SKM-1 treated with dmso at 0.1 percent for 144 hours (cell line): ENCODE results near the gene C1orf21.

Experiments used
- DNase-seq: peaks from one replicate; lab custom pipeline; 2025; ENCODE audit not compliant: unreplicated experiment; lab: John Stamatoyannopoulos, UW

The C1orf21 gene

GRCh38 chr1:184385865-184386311 lies 941 bp upstream of the C1orf21 start:
- no peak for DNase-seq

GRCh38 chr1:184387069-184387475 lies 243 bp downstream of the C1orf21 start:
- DNase-seq: no peak

DNA sequence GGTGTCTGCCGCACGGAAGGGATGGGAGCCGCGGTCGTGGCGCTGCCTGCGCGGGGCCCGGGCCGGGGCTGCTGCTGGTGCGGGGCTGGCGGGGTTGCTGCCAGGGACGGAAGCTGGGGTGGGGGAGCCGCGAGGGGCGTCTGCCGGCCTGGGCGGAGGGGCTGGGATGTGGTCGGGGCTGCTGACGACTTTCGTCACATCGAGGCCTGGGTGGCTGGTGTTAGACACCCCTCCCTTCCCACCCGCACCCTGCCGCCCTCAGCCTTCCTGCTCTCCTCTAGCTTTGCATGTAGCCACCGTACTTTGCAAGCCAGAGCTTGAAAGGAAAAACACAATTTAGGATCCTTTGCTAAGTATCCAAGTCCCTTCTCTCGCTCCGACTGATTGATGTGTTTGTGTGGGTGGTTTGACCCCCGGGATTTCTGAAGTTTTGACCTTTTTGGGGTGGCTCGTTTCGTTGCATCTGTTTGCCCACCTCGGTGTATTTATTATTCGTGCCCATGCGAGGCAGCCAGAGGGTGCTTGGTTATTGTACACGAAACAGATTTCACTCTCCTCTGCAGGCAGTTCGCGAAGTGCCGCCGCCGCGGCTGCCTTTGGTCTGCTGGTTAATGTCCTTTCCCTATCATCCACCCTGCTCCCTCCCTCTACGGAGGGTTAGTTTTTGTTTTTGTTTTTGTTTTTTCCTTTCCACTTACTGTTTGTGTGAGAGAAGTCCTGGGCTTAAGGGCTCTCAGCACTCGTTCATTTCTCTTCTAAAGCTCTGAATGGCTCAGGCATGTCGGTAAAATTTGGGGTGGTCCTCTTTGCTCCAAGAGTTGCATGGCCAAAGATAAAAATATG lies 868 bp downstream of the C1orf21 start:
- DNase-seq: peak; percentile 48

DNA sequence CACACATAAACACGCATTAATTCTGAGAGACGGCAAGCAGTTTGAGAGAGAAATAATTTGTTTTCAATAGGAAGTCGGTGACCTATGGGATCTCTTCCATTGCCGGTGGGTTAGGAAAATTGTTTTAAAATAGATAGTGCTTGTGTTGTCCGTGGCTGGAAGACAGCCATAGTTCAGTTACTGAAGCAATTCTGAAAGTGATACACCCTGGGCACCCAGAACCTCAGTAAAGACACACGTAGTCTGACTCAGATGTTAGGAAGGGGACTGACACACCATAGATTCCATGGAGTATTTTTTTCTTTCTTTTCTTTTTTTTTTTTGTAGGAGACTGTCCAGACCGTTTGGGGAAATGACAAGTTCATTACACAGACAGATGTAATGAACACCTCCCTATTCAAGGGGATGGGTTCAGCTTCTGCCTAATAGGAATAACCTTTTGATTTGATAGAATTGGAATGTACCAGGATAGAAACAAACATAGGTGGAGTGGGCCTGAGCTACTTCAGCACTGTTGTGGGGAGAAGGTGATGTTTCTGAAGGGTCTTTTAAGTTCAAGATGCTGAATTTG lies 1.6 kb downstream of the C1orf21 start:
- DNase-seq: peak; percentile 25

DNA sequence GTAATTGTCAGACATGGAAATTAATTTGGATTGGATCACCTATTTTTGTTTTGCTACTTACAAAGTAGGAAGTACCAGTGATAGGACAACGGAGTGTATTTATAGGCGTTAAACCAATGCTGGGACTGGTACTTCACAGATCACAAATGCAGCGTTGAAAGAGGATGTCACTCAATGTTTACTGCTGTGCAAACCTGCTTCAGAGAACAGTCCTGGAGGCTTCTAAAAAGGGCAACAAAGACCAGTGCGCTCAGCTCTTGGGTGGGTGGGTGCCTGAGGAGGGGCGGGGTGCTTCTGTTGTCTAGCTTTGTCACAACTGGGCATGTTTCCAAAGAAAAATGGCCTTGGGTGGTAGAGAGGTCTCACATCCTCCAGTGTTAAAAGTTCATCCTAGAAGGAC lies 2.1 kb downstream of the C1orf21 start:
- no peak for DNase-seq

GRCh38 chr1:184389446-184389845 lies 2.6 kb downstream of the C1orf21 start:
- no peak for DNase-seq

DNA sequence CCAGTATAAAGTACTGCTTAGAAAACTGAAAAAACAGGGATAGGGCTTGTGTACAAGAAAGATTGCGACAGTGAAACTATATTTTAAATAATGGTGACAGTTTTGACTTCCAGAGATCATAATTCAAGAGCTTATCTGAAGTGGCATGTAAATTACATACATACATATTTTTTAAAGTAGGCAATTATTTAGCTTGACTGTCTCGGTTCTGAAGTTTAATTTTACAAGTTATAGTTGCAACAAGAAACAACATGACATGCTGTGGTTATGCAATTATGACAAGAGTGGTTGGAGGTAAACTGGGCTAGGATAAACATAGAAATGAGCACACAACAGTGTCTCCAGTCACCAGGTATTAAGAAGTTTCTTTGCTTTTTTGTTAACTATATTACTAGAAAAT lies 4.1 kb downstream of the C1orf21 start:
- DNase-seq: no peak

GRCh38 chr1:184392067-184392466 lies 5.2 kb downstream of the C1orf21 start:
- no peak for DNase-seq

DNA sequence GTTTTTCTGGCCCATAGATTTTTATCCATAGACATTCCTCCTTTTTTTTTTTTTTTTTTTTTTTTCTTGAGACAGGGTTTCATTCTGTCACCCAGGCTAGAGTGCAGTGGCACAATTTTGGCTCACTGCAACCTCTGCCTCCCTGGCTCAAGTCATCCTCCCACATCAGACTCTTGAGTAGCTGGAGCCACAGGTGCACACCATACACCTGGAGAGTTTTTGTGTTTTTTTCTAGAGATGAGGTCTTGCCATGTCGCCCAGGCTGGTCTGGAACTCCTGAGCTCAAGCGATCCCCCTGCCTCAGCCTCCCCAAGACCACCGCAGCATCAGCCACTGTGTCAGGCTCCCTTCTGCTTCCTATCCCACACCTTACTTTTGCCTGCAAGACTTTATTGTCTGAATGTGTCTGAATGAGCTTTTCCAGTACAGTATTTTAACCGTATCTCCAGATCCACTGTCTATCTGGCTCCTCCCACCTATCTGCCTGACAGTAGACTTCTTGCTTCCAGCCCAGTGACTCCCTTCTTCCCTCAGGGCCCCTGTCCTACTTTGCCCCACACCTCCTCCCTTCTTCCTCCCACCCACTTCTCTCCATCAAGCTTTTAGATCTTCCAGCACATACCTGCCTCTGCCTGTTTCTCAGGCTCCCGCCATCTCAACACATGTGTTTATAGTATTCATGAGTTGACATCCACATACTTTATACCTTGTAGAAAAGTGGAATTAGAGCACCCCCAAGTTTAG lies 6.1 kb downstream of the C1orf21 start:
- DNase-seq: no peak

DNA sequence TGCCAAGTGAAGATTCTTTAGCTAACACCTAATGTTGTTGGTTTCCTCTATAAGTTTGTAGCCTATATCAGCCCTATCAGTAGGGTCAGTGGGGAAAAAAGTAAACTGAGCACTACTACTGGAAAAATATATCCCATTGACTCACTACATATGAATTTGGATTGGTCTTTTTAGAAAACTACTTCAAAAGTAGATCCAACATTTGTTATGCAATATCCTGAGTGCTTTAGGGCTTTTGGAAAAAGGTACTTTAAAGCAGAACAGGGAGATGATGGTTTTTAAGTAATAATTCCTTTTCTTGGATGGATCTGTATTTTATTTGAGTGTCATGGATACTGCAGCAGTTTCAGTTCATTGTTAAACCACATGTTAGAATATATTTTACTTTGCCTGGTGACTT lies 7.1 kb downstream of the C1orf21 start:
- no peak for DNase-seq

DNA sequence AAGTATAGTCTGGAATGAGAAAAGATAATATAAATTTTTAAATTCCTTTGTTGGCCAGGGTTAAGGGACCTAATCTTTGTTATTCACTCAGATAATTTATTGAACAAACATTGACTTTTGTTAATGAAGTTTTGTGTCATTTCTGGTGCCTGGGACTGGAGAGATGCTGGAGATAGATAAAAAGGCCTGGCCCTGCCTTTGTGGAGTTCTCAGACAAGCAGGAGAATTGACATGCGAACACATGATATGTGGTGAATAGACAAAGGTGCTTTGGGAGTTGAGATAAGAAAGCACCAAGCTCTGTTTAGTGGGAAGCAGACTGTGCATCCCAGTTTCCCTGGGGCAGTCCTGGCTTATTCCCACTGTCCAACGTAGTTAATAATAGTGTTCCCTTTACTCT lies 8.5 kb downstream of the C1orf21 start:
- DNase-seq: no peak

- no peak for DNase-seq
Measured at GRCh38 chr1:184395937-184396480, 9.2 kb downstream of the C1orf21 start.

- no peak for DNase-seq
Measured at GRCh38 chr1:184399192-184399847, 12.5 kb downstream of the C1orf21 start.

- DNase-seq: no peak
Measured at GRCh38 chr1:184403961-184404726, 17.3 kb downstream of the C1orf21 start.

- no peak for DNase-seq
Measured at GRCh38 chr1:184404727-184405027, 17.8 kb downstream of the C1orf21 start.

- no peak for DNase-seq
Measured at GRCh38 chr1:184405094-184405800, 18.4 kb downstream of the C1orf21 start.

GRCh38 chr1:184405801-184406142 lies 18.9 kb downstream of the C1orf21 start:
- no peak for DNase-seq

DNA sequence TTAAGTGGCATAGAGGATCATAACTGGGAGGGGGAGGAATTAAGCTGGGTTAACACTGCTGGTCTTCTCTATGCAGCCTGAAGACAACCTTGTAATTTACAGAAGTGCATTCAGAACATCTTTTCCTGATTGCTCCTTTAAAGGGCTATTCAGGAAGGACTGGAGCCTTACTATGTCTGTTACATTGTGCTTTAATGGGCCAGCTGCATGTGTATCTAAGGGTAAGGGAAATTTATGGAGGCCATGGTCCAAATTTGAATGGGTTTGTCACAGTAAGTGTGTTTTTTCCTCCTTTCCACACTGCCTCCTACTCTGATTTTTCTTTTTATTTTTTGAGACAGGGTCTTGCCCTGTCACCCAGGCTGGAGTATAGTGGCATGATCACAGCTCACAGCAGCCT lies 19.6 kb downstream of the C1orf21 start:
- DNase-seq: no peak

DNA sequence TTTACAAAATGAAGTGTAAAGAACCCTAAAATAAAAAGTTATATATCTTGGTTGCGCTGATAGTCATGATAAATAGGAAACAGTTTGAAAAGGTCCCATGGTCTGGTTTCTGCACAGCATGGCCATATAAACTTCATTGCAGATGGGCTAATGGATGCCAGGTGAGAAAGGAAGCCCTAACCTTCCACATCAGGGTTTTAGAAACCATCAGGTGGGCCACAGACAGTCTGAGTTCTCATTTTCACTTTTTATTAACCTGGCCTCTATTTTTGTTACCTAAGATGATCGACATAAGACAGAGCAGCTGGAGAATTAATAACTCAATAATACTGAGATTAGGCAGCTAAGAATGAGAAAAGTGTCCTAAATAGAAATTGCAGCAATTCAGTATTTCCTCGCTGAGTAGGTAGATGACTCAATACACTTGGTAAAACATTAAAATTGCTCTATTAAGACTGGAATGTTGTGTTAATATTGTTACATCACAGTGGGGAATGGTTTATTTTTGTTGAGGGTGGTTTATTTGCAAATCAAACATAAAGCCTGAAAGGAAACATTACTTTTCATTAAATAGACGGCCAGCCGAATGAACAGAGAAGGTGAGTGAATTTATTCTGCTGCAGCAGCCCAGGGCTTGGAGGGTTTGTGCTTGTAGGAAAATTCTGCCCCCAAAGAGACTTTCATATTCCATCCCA lies 21.1 kb downstream of the C1orf21 start:
- DNase-seq: no peak
